Activated naive CD4-positive, alpha-beta T cell treated with anti-CD3 and anti-CD28 coated beads, Interleukin-2, amount 50 U/mL, for 72 hours (primary cell): ENCODE data around the gene RB1. TPM values are rescaled to one million over a fixed set of nuclear protein-coding genes. Genes with fewer than 3 reads are reported as not detected.
A peak's percentile ranks its signal among the peaks of the same experiment; 100 is the strongest.
"Not testable (repeated sequence)": the region's sequence is repeated elsewhere in the genome, so short reads cannot be mapped to it uniquely, and the experiment has no call there.

Source experiments
- ATAC-seq, 2 donors: fragments of 150-1000 bp; cut with Tn5 transposase; 2 replicates each; pipeline ENCODE4 v1.10.0; 2021; ENCODE audit warnings: mild to moderate bottlenecking in 2 of 2, moderate library complexity in 2 of 2
- DNase-seq, 2 donors: peaks; one replicate each; pipeline ENCODE4 v3.0.0; 2021 to 2022; ENCODE audit warnings: low spot score in 2 of 2
- H3K27ac Mint-ChIP-seq, 2 donors: one replicate each; pipeline ENCODE4 v1.8.0; 2022; ENCODE audit warnings: mild to moderate bottlenecking in 2 of 2, mixed read lengths in 2 of 2
- H3K36me3 Mint-ChIP-seq, 2 donors: one replicate each; pipeline ENCODE4 v1.8.0; 2022; ENCODE audit warnings: mixed read lengths in 2 of 2
- H3K9me3 Mint-ChIP-seq, 2 donors: one replicate each; pipeline ENCODE4 v1.8.0; 2022; ENCODE audit warnings: mixed read lengths in 2 of 2
- total RNA-seq, 2 donors: library from RNA; stranded (reverse); gene quantifications; one replicate each; pipeline ENCODE4 v1.2.3, GENCODE V29; 2022

The RB1 gene
- total RNA-seq, 2 donors from 2014 or later, result 30.3 to 33.8 TPM

DNA sequence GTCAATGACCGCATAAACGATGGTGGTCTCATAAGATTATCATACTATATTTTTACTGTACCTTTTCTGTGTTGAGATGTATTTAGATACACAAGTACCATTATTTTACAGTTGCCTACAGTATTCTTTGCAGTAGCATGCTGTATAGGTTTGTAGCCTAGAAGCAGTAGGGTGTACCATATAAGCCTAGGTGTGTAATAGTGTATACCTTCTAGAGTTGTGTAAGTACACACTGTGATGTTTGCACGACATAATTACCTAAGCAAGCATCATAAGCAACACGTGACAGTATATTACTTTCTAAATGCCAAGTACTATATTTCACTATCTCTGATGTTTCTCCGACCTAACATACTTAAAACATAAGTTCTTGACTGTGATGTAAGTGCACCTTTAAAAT is 106.6 kb downstream of the RB1 start:
- peaks cover 9 to 17% of the 10 kb centered on the region in 2 donors for H3K36me3 Mint-ChIP-seq
- DNase-seq (no peak), ATAC-seq (peak; percentile 52 to 53)
- no peaks in the 10 kb centered on the region for H3K9me3 Mint-ChIP-seq
- peak overlapping the region; percentile 24 to 90 for H3K27ac Mint-ChIP-seq

DNA sequence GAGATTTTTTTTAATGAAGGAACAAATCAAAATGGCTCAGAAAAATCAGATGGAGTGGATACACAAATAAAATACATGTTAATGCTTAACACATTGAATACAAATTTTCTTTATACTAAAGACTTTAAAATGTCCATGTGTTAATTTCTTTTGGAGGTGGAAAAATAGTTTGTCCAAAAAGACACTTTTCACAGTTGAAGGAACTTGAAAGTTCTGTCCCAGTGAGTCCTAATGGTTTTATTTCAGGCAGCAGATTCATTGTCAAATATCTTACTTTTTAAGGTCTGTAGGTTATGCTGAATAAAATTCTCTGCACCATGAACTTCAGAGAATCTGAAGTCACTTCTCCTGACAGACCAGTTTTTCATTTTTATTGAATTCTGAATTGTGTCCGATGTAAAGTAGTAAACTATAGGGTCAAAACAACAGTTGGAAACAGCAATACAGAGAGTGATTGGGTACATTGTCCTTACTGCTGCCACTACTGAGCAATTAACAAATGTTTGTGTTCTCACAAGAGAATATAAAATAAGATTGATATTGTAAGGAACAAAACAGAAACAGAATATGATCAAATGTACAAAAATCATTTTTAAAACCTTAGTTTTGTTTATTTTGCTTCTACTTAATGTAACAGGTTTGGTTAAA is 107.7 kb downstream of the RB1 start:
- H3K27ac Mint-ChIP-seq, result peak overlapping the region; percentile 85 to 90
- no peak for DNase-seq
- H3K9me3 Mint-ChIP-seq, result no peaks in the 10 kb centered on the region
- peak in 1 of 2 donors; percentile 35 for ATAC-seq
- peaks cover 17 to 18% of the 10 kb centered on the region in 2 donors for H3K36me3 Mint-ChIP-seq

DNA sequence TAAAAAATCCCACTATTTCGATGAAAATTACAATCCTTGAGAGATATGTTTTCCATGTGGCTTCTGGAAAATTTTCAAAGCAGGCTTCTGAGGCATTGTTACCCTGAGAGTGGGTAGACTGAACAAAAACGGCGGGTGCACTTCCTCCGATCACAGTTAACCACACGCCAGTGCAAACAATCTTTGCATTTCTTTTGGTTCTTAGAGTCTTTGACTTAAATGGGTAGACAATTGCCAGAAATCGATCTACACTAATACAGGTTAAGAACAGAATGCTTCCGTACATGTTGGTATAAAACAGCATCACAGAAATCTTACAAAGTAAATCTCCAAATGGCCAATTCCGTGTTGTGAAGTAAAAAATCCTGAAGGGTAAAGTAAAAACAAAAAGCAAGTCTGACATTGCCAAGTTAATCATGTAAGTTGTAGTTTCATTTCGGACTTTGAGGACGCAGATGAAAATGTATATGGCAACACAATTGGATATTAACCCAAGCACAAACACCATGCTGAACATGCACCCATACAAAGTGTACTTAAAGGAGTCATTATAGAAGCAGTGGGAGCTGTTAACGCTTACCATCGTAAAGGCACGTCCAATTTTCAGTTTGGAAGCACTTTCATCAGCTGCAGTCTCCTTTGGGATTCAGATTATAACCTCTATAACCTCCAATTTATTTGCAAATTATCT is 108.4 kb downstream of the RB1 start:
- peak; percentile 61 to 71 for ATAC-seq

DNA sequence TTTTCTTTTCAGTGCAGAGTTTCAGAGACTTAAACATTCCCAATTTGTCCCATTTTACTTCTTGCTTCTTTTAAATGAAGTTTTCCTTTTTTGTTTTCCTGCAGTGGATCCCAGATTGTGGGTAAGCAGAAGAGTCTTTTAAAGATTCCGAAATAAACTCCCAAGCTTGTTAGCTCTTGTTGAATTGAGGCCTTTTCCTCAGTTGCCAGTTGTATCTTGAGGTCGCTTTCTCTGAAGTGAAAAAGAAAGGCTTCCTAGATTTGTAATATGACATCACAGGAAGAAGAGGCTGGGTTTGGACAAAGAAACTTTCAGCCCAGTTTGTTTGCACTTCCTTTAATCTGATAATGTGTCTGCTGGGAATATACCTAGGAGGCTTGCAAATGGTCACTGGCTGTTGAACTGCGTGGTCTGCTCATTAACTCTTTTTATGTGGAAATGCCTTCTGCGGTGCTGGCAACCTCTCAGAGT is 109.4 kb downstream of the RB1 start, which contains the start of gene LPAR6:
TSS of gene LPAR6 (minus strand) at position 233 of the 471 bp plus-strand sequence. CDS start 690 bp downstream, outside the sequence.
- H3K9me3 Mint-ChIP-seq, result peaks cover 0 to 5% of the 10 kb centered on the region in 2 donors
- DNase-seq (no peak), ATAC-seq (peak in 1 of 2 donors; percentile 61)
- peak within 1 kb of the TSS; percentile 90 for H3K27ac Mint-ChIP-seq
- H3K36me3 Mint-ChIP-seq, result peaks cover 26 to 28% of the 10 kb centered on the region in 2 donors

More for the DNA sequence above, 108.4 kb downstream of the RB1 start:
- Mint-ChIP-seq H3K36me3 (peaks cover 19 to 22% of the 10 kb centered on the region in 2 donors), H3K9me3 (no peaks in the 10 kb centered on the region), H3K27ac (peak overlapping the region; percentile 85 to 90)
- no peak for DNase-seq

DNA sequence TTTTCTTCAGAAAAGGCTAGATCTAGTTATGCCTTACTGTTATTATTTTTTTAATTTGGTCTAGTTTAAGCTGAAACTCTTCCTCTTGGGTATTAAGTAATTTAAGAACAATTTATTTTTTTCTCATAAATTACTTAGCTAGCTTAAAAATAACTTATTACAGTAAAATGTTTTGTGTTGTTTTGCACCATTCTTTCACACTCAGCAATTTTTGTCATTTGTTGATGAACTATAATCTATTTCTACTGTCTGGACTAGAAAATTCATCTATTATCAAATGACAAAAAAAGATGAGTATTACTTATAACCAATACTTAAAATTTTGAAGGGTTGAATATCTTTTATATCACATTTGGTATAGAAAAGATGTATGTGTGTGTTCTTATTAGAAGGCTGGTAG is 111.0 kb downstream of the RB1 start:
- DNase-seq (no peak), ATAC-seq (no peak)
- H3K27ac Mint-ChIP-seq, result no peak overlapping the region
- H3K36me3 Mint-ChIP-seq, result peaks cover 39 to 43% of the 10 kb centered on the region in 2 donors
- H3K9me3 Mint-ChIP-seq, result peaks cover 11 to 14% of the 10 kb centered on the region in 2 donors

DNA sequence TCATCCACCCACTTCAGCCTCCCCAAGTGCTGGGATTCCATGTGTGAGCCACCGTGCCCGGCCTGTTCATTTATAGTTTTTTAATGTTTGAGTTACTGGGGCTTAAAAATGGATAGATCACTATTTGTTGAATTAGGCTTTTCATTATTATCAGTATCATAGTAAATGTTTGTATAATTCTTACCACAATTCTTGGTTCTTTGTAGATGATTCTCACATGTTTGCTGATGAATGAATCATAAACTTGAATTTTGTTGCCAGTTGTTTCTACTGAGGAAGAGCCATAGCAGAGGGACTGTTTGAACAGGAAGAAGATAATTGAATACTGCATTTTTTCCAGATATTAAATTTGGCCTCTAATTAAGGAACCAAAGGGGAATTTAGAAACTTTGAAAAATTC is 112.0 kb downstream of the RB1 start:
- no peak for ATAC-seq
- no peak overlapping the region for H3K27ac Mint-ChIP-seq
- DNase-seq, result no peak
- peaks cover 15% of the 10 kb centered on the region in 2 donors for H3K9me3 Mint-ChIP-seq
- H3K36me3 Mint-ChIP-seq, result peaks cover 42 to 49% of the 10 kb centered on the region in 2 donors

DNA sequence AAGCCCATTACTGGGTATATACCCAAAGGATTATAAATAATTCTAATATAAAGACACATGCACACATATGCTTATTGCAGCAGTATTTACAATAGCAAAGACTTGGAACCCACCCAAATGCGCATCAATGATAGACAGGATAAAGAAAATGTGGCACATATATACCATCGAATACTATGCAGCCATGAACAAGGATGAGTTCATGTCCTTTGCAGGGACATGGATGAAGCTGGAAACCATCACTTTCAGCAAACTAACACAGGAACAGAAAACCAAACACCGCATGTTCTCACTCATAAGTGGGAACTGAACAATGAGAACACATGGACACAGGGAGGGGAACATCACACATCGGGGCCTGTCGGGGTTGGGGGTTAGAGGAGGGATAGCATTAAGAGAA is 118.5 kb downstream of the RB1 start:
- peaks cover 20 to 24% of the 10 kb centered on the region in 2 donors for H3K9me3 Mint-ChIP-seq

DNA sequence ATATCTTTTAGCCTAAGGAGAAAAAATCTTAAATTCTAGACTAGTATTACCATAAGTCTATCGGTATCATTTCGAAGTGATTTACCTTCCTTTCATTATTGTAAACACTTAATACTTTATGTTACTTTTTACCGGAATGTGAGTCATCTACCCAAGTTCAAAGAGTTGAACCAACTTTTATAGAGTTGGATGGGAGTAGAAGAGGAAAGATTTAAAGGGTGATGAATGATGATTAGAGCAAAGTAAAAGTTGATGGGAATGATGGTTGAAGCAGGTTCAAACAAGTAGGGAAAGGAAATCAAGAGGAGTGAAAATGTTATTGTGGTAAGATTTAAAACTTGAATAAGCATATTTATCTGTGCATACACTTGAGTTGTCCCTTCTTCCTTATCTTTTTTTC is 120.7 kb downstream of the RB1 start:
- ATAC-seq (no peak), DNase-seq (no peak)
- H3K36me3 Mint-ChIP-seq, result peaks cover 10 to 41% of the 10 kb centered on the region in 2 donors

More for the DNA sequence above, 118.5 kb downstream of the RB1 start:
- ATAC-seq, H3K27ac Mint-ChIP-seq, DNase-seq: not testable (repeated sequence)
- peaks cover 31 to 54% of the 10 kb centered on the region in 2 donors for H3K36me3 Mint-ChIP-seq

DNA sequence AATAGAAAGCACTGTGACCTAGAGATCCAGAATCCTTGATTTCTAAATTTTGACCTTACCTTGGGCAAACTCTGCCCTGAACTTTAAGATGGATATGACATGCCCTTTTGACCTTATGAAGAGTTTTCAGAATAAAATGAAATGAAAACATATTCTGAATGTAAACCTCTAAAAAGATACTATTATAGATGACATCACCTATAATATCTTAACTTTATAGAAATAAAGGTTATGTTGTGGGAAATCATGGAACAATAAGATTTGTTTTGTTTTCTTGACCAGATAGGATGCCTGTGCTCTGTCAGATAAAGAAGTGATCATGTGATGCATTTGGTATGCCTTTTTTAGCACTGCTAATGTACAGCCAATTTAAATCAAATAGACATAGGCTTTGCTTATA is 122.5 kb downstream of the RB1 start:
- no peak for DNase-seq
- H3K27ac Mint-ChIP-seq, result no peak overlapping the region

More for the DNA sequence above, 120.7 kb downstream of the RB1 start:
- H3K9me3 Mint-ChIP-seq, result peaks cover 10 to 14% of the 10 kb centered on the region in 2 donors
- H3K27ac Mint-ChIP-seq, result no peak overlapping the region

DNA sequence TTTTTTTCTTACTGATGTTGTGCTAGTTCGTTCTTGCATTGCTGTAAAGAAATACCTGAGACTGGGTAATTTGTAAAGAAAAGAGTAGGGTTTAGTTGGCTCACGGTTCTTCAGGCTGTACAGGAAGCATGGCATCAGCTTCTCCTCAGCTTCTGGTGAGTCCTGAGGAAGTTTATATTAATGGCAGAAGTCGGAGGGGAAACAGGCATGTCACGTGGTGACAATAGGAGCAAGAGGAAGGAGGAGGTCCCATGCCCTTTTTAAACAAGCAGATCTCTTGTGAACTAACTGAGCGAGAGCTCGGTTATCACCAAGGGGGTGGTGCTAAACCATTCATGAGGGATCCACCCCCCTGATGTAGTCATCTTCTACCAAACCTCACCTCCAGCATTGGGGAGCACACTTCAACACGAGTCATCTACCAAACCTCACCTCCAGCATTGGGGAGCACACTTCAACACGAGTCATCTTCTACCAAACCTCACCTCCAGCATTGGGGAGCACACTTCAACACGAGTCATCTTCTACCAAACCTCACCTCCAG is 123.3 kb downstream of the RB1 start:
- peak in 1 of 2 donors; percentile 66 for ATAC-seq
- peaks cover 5 to 24% of the 10 kb centered on the region in 2 donors for H3K36me3 Mint-ChIP-seq
- H3K27ac Mint-ChIP-seq, result peak overlapping the region; percentile 52 to 67
- DNase-seq, H3K9me3 Mint-ChIP-seq: not testable (repeated sequence)

More for the DNA sequence above, 122.5 kb downstream of the RB1 start:
- Mint-ChIP-seq H3K36me3 (peaks cover 5 to 31% of the 10 kb centered on the region in 2 donors), H3K9me3 (peaks cover 5 to 7% of the 10 kb centered on the region in 2 donors)
- ATAC-seq, result no peak

DNA sequence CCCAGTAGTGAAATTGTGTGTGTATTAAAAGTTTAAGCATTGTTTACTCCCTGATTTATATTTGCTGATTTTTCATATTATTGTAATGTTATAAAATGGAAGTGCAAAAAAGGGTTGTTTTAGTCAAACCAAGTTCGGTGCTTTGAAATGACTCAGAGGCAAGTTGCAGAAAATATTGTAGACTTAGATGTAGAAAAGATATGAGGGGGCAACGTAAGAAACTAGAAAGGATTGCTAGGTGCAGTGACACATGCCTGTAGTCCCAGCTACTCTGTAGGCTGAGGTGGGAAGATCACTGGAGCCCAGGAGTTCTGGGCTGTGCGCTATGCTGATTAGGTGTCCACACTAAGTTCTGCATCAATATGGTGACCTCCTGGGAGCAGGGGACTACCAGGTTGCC is 125.5 kb downstream of the RB1 start:
- ATAC-seq (peak; percentile 24 to 46), DNase-seq (no peak)
- H3K27ac Mint-ChIP-seq, result no peak overlapping the region
- H3K9me3 Mint-ChIP-seq, result peaks cover 5 to 7% of the 10 kb centered on the region in 2 donors
- H3K36me3 Mint-ChIP-seq, result peaks cover 5 to 20% of the 10 kb centered on the region in 2 donors

DNA sequence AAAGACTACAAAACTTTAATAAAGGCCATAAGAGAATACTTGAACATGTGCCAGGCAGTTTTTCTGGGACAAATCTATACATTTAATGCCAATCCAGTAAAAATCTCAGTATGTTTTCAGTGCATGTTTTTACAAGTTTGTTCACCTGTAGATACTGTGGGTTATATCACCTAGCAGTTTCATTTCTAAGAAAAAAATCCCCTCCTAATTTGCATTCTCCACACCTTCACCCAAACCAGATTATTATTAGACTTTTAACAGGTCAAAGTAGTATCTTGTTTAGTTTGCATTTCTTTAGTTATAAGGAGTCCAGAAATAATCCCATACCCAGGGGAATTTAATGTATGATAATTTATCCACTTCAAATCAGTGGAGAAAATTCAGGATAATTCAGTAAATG is 126.3 kb downstream of the RB1 start:
- peaks cover 5 to 20% of the 10 kb centered on the region in 2 donors for H3K36me3 Mint-ChIP-seq
- no peak for DNase-seq
- no peak overlapping the region for H3K27ac Mint-ChIP-seq
- peaks cover 5 to 7% of the 10 kb centered on the region in 2 donors for H3K9me3 Mint-ChIP-seq
- no peak for ATAC-seq

DNA sequence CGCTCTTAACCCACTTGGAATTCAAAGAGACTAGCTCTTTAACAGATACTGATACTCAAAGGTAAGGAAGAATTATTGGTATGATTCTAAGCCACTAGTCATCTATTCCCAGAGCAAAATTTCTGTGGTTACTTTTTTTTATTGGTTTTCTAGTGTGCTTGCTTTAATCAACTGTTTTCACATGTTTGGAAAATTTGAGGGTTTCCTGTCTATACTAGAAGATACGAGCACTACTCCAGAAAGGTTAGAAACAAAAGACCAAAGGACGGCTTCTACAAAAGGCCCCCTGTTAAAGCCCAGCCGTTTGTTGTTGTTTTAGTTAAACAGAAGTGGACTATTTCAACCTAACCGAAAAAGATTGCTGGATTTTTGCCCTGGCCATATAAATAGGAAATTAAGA is 127.9 kb downstream of the RB1 start:
- no peak for DNase-seq
- ATAC-seq, result peak; percentile 67 to 70
- peaks cover 5% of the 10 kb centered on the region in 2 donors for H3K9me3 Mint-ChIP-seq
- H3K27ac Mint-ChIP-seq, result peak overlapping the region in 1 of 2 donors; percentile 18
- peaks cover 5 to 20% of the 10 kb centered on the region in 2 donors for H3K36me3 Mint-ChIP-seq

DNA sequence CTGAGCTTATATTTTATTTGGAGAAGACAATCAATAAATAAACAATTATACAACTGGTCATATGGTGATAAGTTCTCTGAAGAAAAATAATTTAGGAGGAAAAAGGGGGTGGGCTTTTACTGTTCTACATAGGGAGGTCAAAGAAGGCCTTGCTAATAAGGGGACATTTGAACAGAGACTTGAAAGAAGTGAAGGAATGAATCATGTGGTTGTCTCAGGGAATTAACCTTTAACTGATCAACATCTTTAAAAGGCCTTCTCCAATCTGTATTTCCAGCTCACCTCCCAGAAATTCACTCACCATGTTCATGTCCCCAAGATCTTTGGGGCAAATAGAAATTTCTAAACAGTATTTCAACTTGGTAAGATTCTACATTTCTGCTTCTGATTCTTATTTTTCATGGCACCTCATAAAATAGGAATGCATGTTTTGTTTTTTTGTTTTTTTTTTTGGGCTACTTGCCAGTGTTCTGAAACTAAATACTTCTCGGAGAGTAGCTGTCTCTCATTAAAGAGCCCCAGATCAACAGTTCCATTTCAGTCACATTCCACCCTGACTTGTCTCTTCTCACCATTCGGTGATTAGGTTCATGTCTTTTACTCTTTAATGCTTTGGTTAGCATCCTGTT is 128.6 kb downstream of the RB1 start:
- Mint-ChIP-seq H3K36me3 (peaks cover 0 to 14% of the 10 kb centered on the region in 2 donors), H3K27ac (peak overlapping the region in 1 of 2 donors; percentile 18), H3K9me3 (no peaks in the 10 kb centered on the region)
- DNase-seq (no peak), ATAC-seq (peak in 1 of 2 donors; percentile 77)

DNA sequence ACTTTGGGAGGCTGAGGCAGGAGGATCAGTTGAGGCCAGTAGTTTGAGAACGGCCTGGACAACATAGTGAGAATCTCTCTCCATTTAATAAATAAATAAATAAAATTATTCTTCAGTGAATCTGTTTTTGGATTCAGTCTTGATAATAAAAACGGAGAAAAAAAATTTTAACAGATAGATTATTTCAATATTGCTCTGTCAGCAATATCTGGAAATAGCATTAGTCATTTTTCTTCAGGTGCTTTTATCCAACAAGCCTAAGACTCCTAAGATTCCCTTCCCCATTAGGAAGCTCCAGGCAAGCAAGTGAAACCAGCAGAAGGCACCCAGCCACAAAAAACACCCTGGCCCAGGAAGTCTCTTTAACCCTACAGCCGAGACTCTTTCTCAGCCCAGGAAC is 130.6 kb downstream of the RB1 start:
- Mint-ChIP-seq H3K36me3 (peaks cover 0 to 8% of the 10 kb centered on the region in 2 donors), H3K27ac (no peak overlapping the region), H3K9me3 (no peaks in the 10 kb centered on the region)
- DNase-seq (no peak), ATAC-seq (no peak)

DNA sequence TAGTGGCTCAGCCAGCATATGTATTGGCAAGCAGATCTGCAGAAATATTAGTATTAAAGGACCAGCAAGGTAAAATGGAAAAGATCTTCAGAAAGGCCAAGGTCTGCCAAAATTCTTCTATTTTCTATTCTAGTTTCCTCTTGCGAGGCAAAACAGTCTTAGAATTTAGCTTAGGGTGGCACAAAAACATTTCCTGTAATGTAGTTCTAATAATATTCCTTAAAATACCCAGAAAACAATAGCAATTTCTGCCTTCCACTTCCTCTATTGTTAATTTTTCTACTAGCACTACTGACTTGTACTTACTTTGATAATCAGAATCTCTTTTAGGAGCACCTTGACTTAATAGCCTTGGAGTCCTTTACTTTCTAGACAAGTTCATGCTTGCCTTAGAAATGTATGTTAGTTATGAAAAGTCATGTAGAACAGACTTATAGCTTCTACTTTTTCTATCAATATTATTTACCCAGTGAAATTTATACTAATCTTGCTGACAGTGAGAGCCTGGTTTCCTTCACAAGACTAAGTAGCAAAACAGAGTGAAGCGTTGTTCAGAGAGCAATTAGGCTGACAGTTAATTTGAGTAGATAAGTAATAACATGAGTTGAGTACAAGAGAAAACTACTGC is 133.2 kb downstream of the RB1 start:
- no peak for ATAC-seq
- no peak for DNase-seq
- Mint-ChIP-seq H3K36me3 (no peaks in the 10 kb centered on the region), H3K9me3 (no peaks in the 10 kb centered on the region), H3K27ac (no peak overlapping the region)
